Right lobe of liver (tissue), 6 donors: Measurements from ENCODE around the gene CPED1. TPM values are rescaled to one million over a fixed set of nuclear protein-coding genes. Genes with fewer than 3 reads are reported as not detected.

ENCODE experiments used
- ATAC-seq, 4 donors: fragments of 200-7000 bp; cut with Tn5 transposase; one replicate each; pipeline ENCODE4 v1.9.1; 2020; ENCODE audit warnings: mild to moderate bottlenecking in 4 of 4, moderate library complexity in 4 of 4
- DNase-seq, 3 donors: peaks; one replicate each; pipeline ENCODE4 v3.0.0-alpha.2; 2020
- H3K27ac ChIP-seq, 3 donors: fragments of 200-600 bp; one replicate each; pipeline ENCODE4 v1.8.0; 2022
- H3K27me3 ChIP-seq, 2 donors: fragments of 200-600 bp; one replicate each; pipeline ENCODE4 v1.8.0; 2022
- H3K36me3 ChIP-seq, 4 donors: fragments of 200-600 bp; sonication (generic) in 1 of 4; one replicate each; pipeline versions ENCODE4 v1.5.1 to v1.8.0; 2017 to 2022; ENCODE audit warnings: control low read depth in 1 of 4
- H3K4me1 ChIP-seq, 4 donors: fragments of 200-600 bp; sonication (generic) in 1 of 4; one replicate each; pipeline versions ENCODE4 v1.5.1 to v1.8.0; 2017 to 2022; ENCODE audit warnings: control low read depth in 1 of 4
- H3K4me3 ChIP-seq, 3 donors: fragments of 200-600 bp; one replicate each; pipeline ENCODE4 v1.8.0; 2022
- H3K9me3 ChIP-seq, 4 donors: fragments of 200-600 bp; sonication (generic) in 1 of 4; one replicate each; pipeline versions ENCODE4 v1.5.1 to v1.8.0; 2017 to 2022; ENCODE audit warnings: control low read depth in 1 of 4
- CTCF ChIP-seq, 4 donors: fragments of 200-600 bp in 3 of 4; fragments of 450-650 bp in 1 of 4; IDR thresholded peaks; one replicate each; pipeline versions ENCODE4 v1.5.1 to v1.8.0; 2016 to 2022; ENCODE audit warnings: antibody characterized with exemption in 4 of 4, mild to moderate bottlenecking in 2 of 4
- POLR2A ChIP-seq: fragments of 450-650 bp; IDR thresholded peaks from one replicate; pipeline ENCODE4 v1.6.1; 2017; ENCODE audit warnings: antibody characterized with exemption, mild to moderate bottlenecking
- WGBS: methylation state at CpG from one replicate; pipeline ENCODE4 v1.1.6; 2018; ENCODE audit warnings: low coverage, low lambda C conversion rate; ENCODE audit not compliant: insufficient coverage; ENCODE audit errors: missing lambda C conversion rate; 5-methylcytosine and 5-hydroxymethylcytosine counted together
- intact Hi-C, 2 donors: fragments of 100-400 bp; cut with DNase I; formaldehyde crosslinking; loops; one replicate each; pipeline versions ENCODE4 v1.11.2 to v1.14.1; 2022
- total RNA-seq, 6 experiments: library from RNA; depleted of rRNA in 2 of 6; stranded (reverse); fragments of >200 nt in 2 of 6; fragmentation: NEBNext Ultra II Directional in 3 of 6; extraction: Animal tissue kit (Norgen Biotek cat#: 25700) in 3 of 6; gene quantifications; one replicate each; pipeline versions ENCODE4 v1.1.0 to v1.2.4, GENCODE V29; 2016 to 2023
- donor health status: DM: no; HTN: yes; CAD: no.
- donor health status: DM: no; HTN: no; CAD: no.
- donor health status: DM: no; HTN: no; CAD: no.
- donor health status: DM: no; HTN: yes; CAD: no.
- donor health status: DM: no; HTN: yes; CAD: no.

Gene CPED1
- total RNA-seq, 6 experiments from 2014 or later: 24.3 to 45.8 (median 34.9) TPM

DNA sequence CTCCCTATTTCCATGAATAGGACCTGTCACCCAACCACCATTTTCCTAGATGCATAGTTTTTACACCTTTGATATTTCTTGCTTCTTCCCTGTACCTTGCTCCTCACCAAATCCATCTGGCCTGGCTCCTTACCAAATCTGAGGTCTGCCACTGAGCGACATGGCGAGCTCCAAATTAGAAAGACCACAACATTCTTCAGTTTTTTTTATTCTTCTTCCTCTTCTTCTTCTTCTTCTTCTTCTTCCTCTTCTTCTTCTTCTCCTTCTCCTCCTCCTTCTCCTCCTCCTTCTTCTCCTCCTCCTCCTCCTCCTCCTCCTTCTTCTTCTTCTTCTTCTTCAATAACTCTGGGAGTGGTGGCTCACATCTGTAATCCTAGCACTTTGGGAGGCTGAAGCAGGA lies 7.1 kb downstream of the CPED1 start:
- Histone ChIP-seq H3K4me3 (no peak overlapping the region), H3K4me1 (peaks cover 0 to 27% (median 6%) of the 10 kb centered on the region in 4 donors), H3K9me3 (no peaks in the 10 kb centered on the region), H3K27ac (no peak overlapping the region), H3K36me3 (no peaks in the 10 kb centered on the region), H3K27me3 (no peaks in the 10 kb centered on the region)
- WGBS: 96% methylated on average over 2 of the region's 2 CpGs
- ATAC-seq: no peak
- intact Hi-C loops: no loop called here
- TF ChIP-seq CTCF (IDR thresholded peaks at IDR 0.05) (no peak), POLR2A (no peak)
- no peak for DNase-seq

- Histone ChIP-seq H3K27ac (no peak overlapping the region), H3K4me1 (peaks cover 0 to 35% (median 10%) of the 10 kb centered on the region in 4 donors), H3K27me3 (no peaks in the 10 kb centered on the region), H3K9me3 (no peaks in the 10 kb centered on the region), H3K4me3 (no peak overlapping the region), H3K36me3 (no peaks in the 10 kb centered on the region)
- intact Hi-C loops: no loop called here
- DNase-seq (peak in 2 of 3 donors; percentile 34 to 74), ATAC-seq (peak; percentile 55 to 62 (median 59))
- TF ChIP-seq POLR2A (no peak), CTCF (IDR thresholded peaks at IDR 0.05) (no peak)
- WGBS: 57% methylated on average over 1 of the region's 2 CpGs
Measured at GRCh38 chr7:120996333-120996987, 7.9 kb downstream of the CPED1 start.

- ATAC-seq (no peak), DNase-seq (no peak)
- intact Hi-C loops: no loop called here
- no peak overlapping the region for H3K27ac ChIP-seq
- TF ChIP-seq POLR2A: no peak
- no peak for TF ChIP-seq CTCF (IDR thresholded peaks at IDR 0.05)
- H3K27me3 ChIP-seq: no peaks in the 10 kb centered on the region
- H3K4me1 ChIP-seq: peaks cover 0 to 38% (median 11%) of the 10 kb centered on the region in 4 donors
- H3K9me3 ChIP-seq: no peaks in the 10 kb centered on the region
- H3K36me3 ChIP-seq: no peaks in the 10 kb centered on the region
- H3K4me3 ChIP-seq: no peak overlapping the region
Measured at GRCh38 chr7:120996988-120997345, 8.5 kb downstream of the CPED1 start.

DNA sequence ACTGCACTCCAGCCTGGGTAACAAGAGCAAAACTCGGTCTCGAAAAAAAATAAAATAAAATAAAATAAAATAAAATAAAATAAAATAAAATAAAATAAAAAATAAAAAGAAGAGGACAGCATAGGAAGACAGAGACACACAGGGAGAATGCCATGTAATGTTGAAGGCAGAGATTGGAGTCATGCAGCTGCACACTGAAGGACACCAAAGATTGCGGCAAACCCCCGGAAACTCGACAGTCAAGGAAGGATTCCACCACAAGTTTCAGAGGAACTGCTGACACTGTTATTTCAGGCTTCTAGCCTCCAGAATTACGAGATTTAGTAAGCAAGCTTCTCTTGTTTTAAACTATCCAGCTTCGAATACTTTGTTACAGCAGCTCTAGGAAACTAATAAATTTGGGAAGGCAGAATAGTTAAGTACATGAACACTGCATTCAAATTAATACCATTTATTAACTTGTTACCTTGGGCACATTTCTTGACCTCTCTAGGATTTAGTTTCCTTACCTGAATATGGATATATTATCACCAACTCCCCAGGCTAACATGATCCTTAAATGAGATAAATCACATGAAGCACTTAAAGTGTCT lies 9.5 kb downstream of the CPED1 start:
- ATAC-seq (peak in 1 of 4 donors; percentile 15), DNase-seq (no peak)
- WGBS: 69% methylated on average over 7 of the region's 7 CpGs
- peaks cover 0 to 39% (median 16%) of the 10 kb centered on the region in 4 donors for H3K4me1 ChIP-seq
- H3K36me3 ChIP-seq: no peaks in the 10 kb centered on the region
- H3K9me3 ChIP-seq: no peaks in the 10 kb centered on the region
- no peaks in the 10 kb centered on the region for H3K27me3 ChIP-seq
- intact Hi-C loops: no loop called here
- H3K4me3 ChIP-seq: no peak overlapping the region
- TF ChIP-seq CTCF (IDR thresholded peaks at IDR 0.05): no peak
- TF ChIP-seq POLR2A: no peak
- no peak overlapping the region for H3K27ac ChIP-seq
